Stimulated activated naive CD8-positive, alpha-beta T cell treated with anti-CD3 and anti-CD28 coated beads, Interleukin-15, Interleukin-2, amounts not matched to agents 100 ng/mL and 50 ng/mL, for 24 hours (primary cell): ENCODE measurements around the gene ANXA2.

Source experiments
- H3K27ac Mint-ChIP-seq: one replicate; pipeline ENCODE4 v1.8.0; 2021; ENCODE audit warnings: mild to moderate bottlenecking, mixed read lengths
- H3K27me3 Mint-ChIP-seq: one replicate; pipeline ENCODE4 v1.8.0; 2021; ENCODE audit warnings: mixed read lengths
- H3K36me3 Mint-ChIP-seq: one replicate; pipeline ENCODE4 v1.8.0; 2021; ENCODE audit warnings: low read depth, mixed read lengths
- H3K4me1 Mint-ChIP-seq: one replicate; pipeline ENCODE4 v1.8.0; 2021; ENCODE audit warnings: low read depth, mixed read lengths
- H3K4me3 Mint-ChIP-seq: one replicate; pipeline ENCODE4 v1.8.0; 2021; ENCODE audit warnings: mild to moderate bottlenecking, mixed read lengths
- H3K9me3 Mint-ChIP-seq: one replicate; pipeline ENCODE4 v1.8.0; 2021; ENCODE audit warnings: mixed read lengths

The ANXA2 gene

GRCh38 chr15:60355148-60355857 lies 42.5 kb downstream of the ANXA2 start:
- Mint-ChIP-seq H3K27ac (peak overlapping the region; percentile 10), H3K4me1 (no peaks in the 10 kb centered on the region), H3K4me3 (no peak overlapping the region), H3K27me3 (no peaks in the 10 kb centered on the region), H3K9me3 (no peaks in the 10 kb centered on the region), H3K36me3 (peaks cover 79% of the 10 kb centered on the region)

GRCh38 chr15:60353245-60353920 lies 44.4 kb downstream of the ANXA2 start:
- Mint-ChIP-seq H3K4me3 (no peak overlapping the region), H3K27ac (no peak overlapping the region), H3K36me3 (peaks cover 74% of the 10 kb centered on the region), H3K4me1 (no peaks in the 10 kb centered on the region), H3K27me3 (no peaks in the 10 kb centered on the region), H3K9me3 (no peaks in the 10 kb centered on the region)

GRCh38 chr15:60352525-60352924 lies 45.3 kb downstream of the ANXA2 start:
- Mint-ChIP-seq H3K27ac (no peak overlapping the region), H3K4me3 (no peak overlapping the region), H3K4me1 (no peaks in the 10 kb centered on the region), H3K36me3 (peaks cover 81% of the 10 kb centered on the region), H3K9me3 (no peaks in the 10 kb centered on the region), H3K27me3 (no peaks in the 10 kb centered on the region)

GRCh38 chr15:60351066-60351465 lies 46.7 kb downstream of the ANXA2 start:
- Mint-ChIP-seq H3K36me3 (peaks cover 88% of the 10 kb centered on the region), H3K4me3 (no peak overlapping the region), H3K27me3 (no peaks in the 10 kb centered on the region), H3K4me1 (no peaks in the 10 kb centered on the region), H3K9me3 (no peaks in the 10 kb centered on the region), H3K27ac (no peak overlapping the region)

GRCh38 chr15:60350108-60350507 lies 47.7 kb downstream of the ANXA2 start:
- Mint-ChIP-seq H3K4me3 (no peak overlapping the region), H3K27me3 (no peaks in the 10 kb centered on the region), H3K36me3 (peaks cover 84% of the 10 kb centered on the region), H3K9me3 (no peaks in the 10 kb centered on the region), H3K4me1 (no peaks in the 10 kb centered on the region), H3K27ac (no peak overlapping the region)

- Mint-ChIP-seq H3K27ac (peak overlapping the region; percentile 60), H3K4me3 (no peak overlapping the region), H3K4me1 (no peaks in the 10 kb centered on the region), H3K27me3 (no peaks in the 10 kb centered on the region), H3K9me3 (no peaks in the 10 kb centered on the region), H3K36me3 (peaks cover 78% of the 10 kb centered on the region)
Observed at GRCh38 chr15:60349589-60349988, 48.2 kb downstream of the ANXA2 start.

- Mint-ChIP-seq H3K27ac (no peak overlapping the region), H3K27me3 (no peaks in the 10 kb centered on the region), H3K4me3 (no peak overlapping the region), H3K36me3 (peaks cover 59% of the 10 kb centered on the region), H3K9me3 (no peaks in the 10 kb centered on the region), H3K4me1 (no peaks in the 10 kb centered on the region)
Observed at GRCh38 chr15:60347480-60348049, 50.2 kb downstream of the ANXA2 start.

- Mint-ChIP-seq H3K27me3 (no peaks in the 10 kb centered on the region), H3K9me3 (no peaks in the 10 kb centered on the region), H3K27ac (no peak overlapping the region), H3K4me1 (no peaks in the 10 kb centered on the region), H3K36me3 (peaks cover 50% of the 10 kb centered on the region), H3K4me3 (no peak overlapping the region)
Observed at GRCh38 chr15:60346653-60347052, 51.1 kb downstream of the ANXA2 start.

- H3K4me1 Mint-ChIP-seq, result no peaks in the 10 kb centered on the region
- no peaks in the 10 kb centered on the region for H3K9me3 Mint-ChIP-seq
- H3K36me3 Mint-ChIP-seq, result peaks cover 46% of the 10 kb centered on the region
- no peak overlapping the region for H3K27ac Mint-ChIP-seq
- H3K4me3 Mint-ChIP-seq, result no peak overlapping the region
- no peaks in the 10 kb centered on the region for H3K27me3 Mint-ChIP-seq
Observed at GRCh38 chr15:60346077-60346476, 51.7 kb downstream of the ANXA2 start.

GRCh38 chr15:60345598-60345997 lies 52.2 kb downstream of the ANXA2 start:
- Mint-ChIP-seq H3K4me3 (no peak overlapping the region), H3K27ac (no peak overlapping the region), H3K4me1 (no peaks in the 10 kb centered on the region), H3K36me3 (peaks cover 42% of the 10 kb centered on the region), H3K9me3 (no peaks in the 10 kb centered on the region), H3K27me3 (no peaks in the 10 kb centered on the region)

GRCh38 chr15:60344987-60345386 lies 52.8 kb downstream of the ANXA2 start:
- Mint-ChIP-seq H3K9me3 (no peaks in the 10 kb centered on the region), H3K27me3 (no peaks in the 10 kb centered on the region), H3K27ac (no peak overlapping the region), H3K4me1 (no peaks in the 10 kb centered on the region), H3K4me3 (no peak overlapping the region), H3K36me3 (peaks cover 37% of the 10 kb centered on the region)

GRCh38 chr15:60344461-60344860 lies 53.3 kb downstream of the ANXA2 start:
- no peaks in the 10 kb centered on the region for H3K27me3 Mint-ChIP-seq
- no peaks in the 10 kb centered on the region for H3K9me3 Mint-ChIP-seq
- no peaks in the 10 kb centered on the region for H3K4me1 Mint-ChIP-seq
- H3K4me3 Mint-ChIP-seq, result no peak overlapping the region
- H3K36me3 Mint-ChIP-seq, result peaks cover 36% of the 10 kb centered on the region
- peak overlapping the region; percentile 3 for H3K27ac Mint-ChIP-seq

GRCh38 chr15:60343221-60343970 lies 54.4 kb downstream of the ANXA2 start:
- no peak overlapping the region for H3K27ac Mint-ChIP-seq
- no peak overlapping the region for H3K4me3 Mint-ChIP-seq
- no peaks in the 10 kb centered on the region for H3K27me3 Mint-ChIP-seq
- no peaks in the 10 kb centered on the region for H3K9me3 Mint-ChIP-seq
- no peaks in the 10 kb centered on the region for H3K4me1 Mint-ChIP-seq
- H3K36me3 Mint-ChIP-seq, result peaks cover 25% of the 10 kb centered on the region

- no peaks in the 10 kb centered on the region for H3K27me3 Mint-ChIP-seq
- H3K36me3 Mint-ChIP-seq, result no peaks in the 10 kb centered on the region
- no peaks in the 10 kb centered on the region for H3K9me3 Mint-ChIP-seq
- no peak overlapping the region for H3K4me3 Mint-ChIP-seq
- H3K4me1 Mint-ChIP-seq, result no peaks in the 10 kb centered on the region
- H3K27ac Mint-ChIP-seq, result no peak overlapping the region
Observed at GRCh38 chr15:60340207-60340921, 57.4 kb downstream of the ANXA2 start.
